Endothelial cell of umbilical vein (primary cell): ENCODE data around the gene RALGPS1. TPM values are rescaled to one million over a fixed set of nuclear protein-coding genes. Genes with fewer than 3 reads are reported as not detected.

ENCODE experiments used
- BruUV-seq: library from RNA; stranded (reverse); fragments of 400-500 nt; replicated peaks from 2 replicates; lab custom pipeline; 2021; lab: Mats Ljungman, UMichigan
- CTCF ChIA-PET: fragments of 300-600, 350-600 bp; sonication (Branson Sonifier 250); formaldehyde crosslinking; loops from one replicate; lab custom pipeline; 2021; ENCODE audit warnings: antibody characterized with exemption, inconsistent platforms; lab: Charles Lee
- POLR2A ChIA-PET: fragments of 300-600, 350-600 bp; sonication (Branson Sonifier 250); formaldehyde crosslinking; loops from one replicate; lab custom pipeline; 2021; ENCODE audit warnings: antibody characterized with exemption, inconsistent platforms; lab: Charles Lee
- DNase-seq: peaks from one replicate; pipeline ENCODE4 v3.0.0-alpha.2; 2011; ENCODE audit warnings: low read depth, low spot score
- FAIRE-seq: peaks from 2 replicates; lab custom pipeline; 2011; peaks lifted over from hg19 to GRCh38; lab: Jason Lieb, UNC
- H2AFZ ChIP-seq: 2 replicates; pipeline ENCODE4 v1.6.0; 2012; ENCODE audit warnings: low read depth, low read length, control low read depth, inconsistent platforms
- H3K27ac ChIP-seq: 2 replicates; pipeline ENCODE4 v1.5.1; 2011; ENCODE audit warnings: low read depth, mild to moderate bottlenecking, control low read depth, low read length, moderate library complexity; ENCODE audit not compliant: insufficient read depth
- H3K27me3 ChIP-seq, 2 experiments: 2 replicates each; pipeline versions ENCODE4 v1.6.0 to v1.6.1; 2011; ENCODE audit warnings: low read length in 2 of 2, mixed read lengths in 1 of 2; ENCODE audit not compliant: control insufficient read depth in 2 of 2, insufficient read depth in 2 of 2
- H3K36me3 ChIP-seq, 2 experiments: 2 replicates in 1 of 2; 3 replicates in 1 of 2; pipeline ENCODE4 v1.5.1; 2011; ENCODE audit warnings: low read length in 2 of 2, mild to moderate bottlenecking in 1 of 2, moderate library complexity in 1 of 2; ENCODE audit not compliant: control insufficient read depth in 2 of 2, insufficient read depth in 2 of 2; ENCODE audit errors: extremely low read depth in 1 of 2
- H3K4me1 ChIP-seq: 3 replicates; pipeline ENCODE4 v1.5.1; 2011; ENCODE audit warnings: mild to moderate bottlenecking, low read length; ENCODE audit not compliant: control insufficient read depth, insufficient read depth; ENCODE audit errors: extremely low read depth
- H3K4me2 ChIP-seq: 2 replicates; pipeline ENCODE4 v1.6.1; 2011; ENCODE audit warnings: low read length, control low read depth, mixed read lengths; ENCODE audit not compliant: insufficient read depth
- H3K4me3 ChIP-seq, 3 experiments: fragments of 200-600 bp in 1 of 3; sonication (generic), shearing (Covaris generic) in 1 of 3; replicated peaks in 1 of 3; 2 replicates each; pipeline ENCODE4 v1.5.1; 2011 to 2016; ENCODE audit warnings: control low read depth in 3 of 3, low read length in 3 of 3, mild to moderate bottlenecking in 2 of 3, inconsistent platforms in 1 of 3, low read depth in 1 of 3, moderate library complexity in 1 of 3; ENCODE audit not compliant: insufficient read depth in 1 of 3
- H3K79me2 ChIP-seq: 2 replicates; pipeline ENCODE4 v1.6.0; 2012; ENCODE audit warnings: low read length, inconsistent platforms; ENCODE audit not compliant: control insufficient read depth, insufficient read depth
- H3K9ac ChIP-seq: replicated peaks from 2 replicates; pipeline ENCODE3; 2011; ENCODE audit warnings: low read length, control low read depth; ENCODE audit not compliant: insufficient read depth; ENCODE audit errors: extremely low read depth
- H3K9me1 ChIP-seq: replicated peaks from 3 replicates; pipeline ENCODE4 v1.6.0; 2011; ENCODE audit warnings: mild to moderate bottlenecking, low read length; ENCODE audit not compliant: control insufficient read depth, insufficient read depth; ENCODE audit errors: extremely low read depth
- H3K9me3 ChIP-seq: replicated peaks from 2 replicates; pipeline ENCODE4 v1.5.1; 2012; ENCODE audit warnings: low read length, inconsistent platforms; ENCODE audit not compliant: control insufficient read depth, insufficient read depth
- H4K20me1 ChIP-seq: replicated peaks from 2 replicates; pipeline ENCODE3; 2011; ENCODE audit warnings: mild to moderate bottlenecking, low read length; ENCODE audit not compliant: control insufficient read depth, insufficient read depth; ENCODE audit errors: extremely low read depth
- EZH2 ChIP-seq: IDR thresholded peaks from 2 replicates; pipeline ENCODE4 v1.6.1; 2012; ENCODE audit warnings: borderline replicate concordance, low read depth, mild to moderate bottlenecking, moderate library complexity, low read length, inconsistent platforms; ENCODE audit not compliant: severe bottlenecking
- FOS ChIP-seq: IDR thresholded peaks from 2 replicates; pipeline ENCODE4 v1.6.1; 2011; ENCODE audit warnings: mild to moderate bottlenecking, low read length, moderate library complexity, borderline replicate concordance; ENCODE audit not compliant: insufficient read depth
- GATA2 ChIP-seq: IDR thresholded peaks from 2 replicates; pipeline ENCODE4 v1.7.0; 2011; ENCODE audit warnings: low read depth, mild to moderate bottlenecking, moderate library complexity, mixed read lengths, low read length; ENCODE audit not compliant: insufficient read length, insufficient read depth
- JUN ChIP-seq: IDR thresholded peaks from 2 replicates; pipeline ENCODE4 v1.6.1; 2011; ENCODE audit warnings: borderline replicate concordance, low read depth; ENCODE audit not compliant: insufficient read length, insufficient read depth
- MYC ChIP-seq: IDR thresholded peaks from one replicate; pipeline ENCODE4 v1.6.1; 2011; ENCODE audit warnings: mild to moderate bottlenecking, low read depth, low read length
- POLR2A ChIP-seq: IDR thresholded peaks from 2 replicates; pipeline ENCODE4 v1.6.1; 2012; ENCODE audit warnings: low read depth, mild to moderate bottlenecking, control low read depth, low read length
- POLR2AphosphoS5 ChIP-seq: IDR thresholded peaks from 2 replicates; pipeline ENCODE4 v1.6.1; 2012; ENCODE audit warnings: low read depth, mild to moderate bottlenecking, control low read depth, low read length, moderate library complexity; ENCODE audit not compliant: insufficient read depth
- dilution Hi-C: fragments of 300-500 bp; cut with MboI; formaldehyde crosslinking; loops from one replicate; pipeline ENCODE4 v1.15.0; 2019; ENCODE audit warnings: low sequenced_read_pairs; ENCODE audit not compliant: extremely low pct_ligation_motif_present
- intact Hi-C: fragments of 100-400 bp; cut with micrococcal nuclease; formaldehyde crosslinking; loops from one replicate; pipeline ENCODE4 v1.10.0; 2022
- polyA plus RNA-seq, 4 experiments: library from polyadenylated mRNA; depleted of rRNA in 3 of 4; stranded (reverse) in 3 of 4; unstranded in 1 of 4; fragments of >200 nt; gene quantifications; 2 replicates each; pipeline versions ENCODE4 v1.2.1 to v1.2.3, GENCODE V29; 2011 to 2012; ENCODE audit warnings: missing spikeins in 1 of 4
- total RNA-seq: library from RNA; stranded (reverse); gene quantifications from 2 replicates; pipeline ENCODE4 v1.2.3, GENCODE V29; 2021
- TF ChIP-seq, protein P1 (sequence below): IDR thresholded peaks from 2 replicates; pipeline ENCODE4 v1.6.1; 2011; ENCODE audit not compliant: insufficient read depth, insufficient read length
- TF ChIP-seq, protein P2 (sequence below), 2 donors: IDR thresholded peaks; 1 replicate in 1 of 2; 2 replicates in 1 of 2; pipeline ENCODE4 v1.5.1; 2011; ENCODE audit warnings: low read length in 2 of 2, mild to moderate bottlenecking in 2 of 2, moderate library complexity in 2 of 2, control low read depth in 1 of 2, inconsistent platforms in 1 of 2, low read depth in 1 of 2; ENCODE audit not compliant: insufficient read depth in 1 of 2; ENCODE audit errors: extremely low read depth in 1 of 2

RALGPS1 gene
- total and polyA plus RNA-seq, 2 donors (not counting 3 experiments of a cell fraction or from before 2014, with no cell fraction given), result 3.8 to 5.5 TPM

DNA sequence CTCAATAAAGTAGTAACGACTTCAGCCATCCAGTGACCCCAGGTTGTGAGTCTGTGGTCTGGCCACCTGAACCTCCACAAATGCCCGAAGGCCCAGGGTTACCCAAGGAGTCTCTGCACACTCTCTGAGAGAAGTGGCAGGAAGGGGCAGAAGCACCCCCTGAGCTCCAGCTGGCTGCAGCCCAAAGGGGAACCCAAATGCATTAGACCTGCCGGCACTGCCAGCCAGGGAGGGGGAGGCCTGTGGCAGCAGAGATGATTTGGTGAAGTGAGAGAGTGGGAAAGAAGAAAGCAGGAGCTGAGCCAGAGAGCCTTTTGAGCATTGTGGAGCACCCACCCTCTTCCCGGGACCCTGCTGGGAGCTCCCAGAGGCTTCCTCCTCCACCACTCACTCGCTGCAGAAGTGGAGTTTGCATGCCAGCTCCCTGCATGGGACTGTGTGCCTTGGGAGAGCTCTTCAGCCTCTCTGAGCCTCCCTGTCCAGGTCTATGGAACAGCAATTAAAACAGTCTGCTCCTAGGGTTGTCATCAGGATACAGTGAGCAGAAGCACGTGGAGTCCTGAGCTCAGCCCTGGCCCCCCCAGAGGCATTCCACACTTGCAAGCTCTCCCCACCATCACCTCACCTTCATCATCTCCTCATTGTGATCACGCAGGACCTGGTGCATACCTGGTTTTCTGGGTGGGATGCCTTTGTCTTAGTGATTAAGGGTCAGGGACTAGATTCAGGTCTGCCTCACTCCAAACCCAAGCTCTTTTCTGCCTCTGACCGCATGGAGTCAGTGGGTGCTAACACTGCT lies 221.7 kb downstream of the RALGPS1 start:
- dilution Hi-C loops, result no loop called here
- Histone ChIP-seq H3K4me1 (no peaks in the 10 kb centered on the region), H3K36me3 (no peaks in the 10 kb centered on the region), H3K9me1 (no peaks in the 10 kb centered on the region), H3K79me2 (no peaks in the 10 kb centered on the region), H3K27ac (no peak overlapping the region), H3K9ac (no peak overlapping the region), H3K4me2 (no peak overlapping the region), H3K4me3 (no peak overlapping the region), H3K27me3 (peaks cover 0 to 4% of the 10 kb centered on the region in 2 experiments), H2AFZ (no peak overlapping the region), H3K9me3 (no peaks in the 10 kb centered on the region), H4K20me1 (no peaks in the 10 kb centered on the region)
- DNase-seq (no peak), FAIRE-seq (no peak)
- ChIA-PET POLR2A (no interaction called here), CTCF (interaction anchor here (1.4 to 1.5 kb wide), 2 partner anchors 18 to 24 kb away, joined by 3 to 6 read pairs; no protein-coding TSS in a partner anchor)
- TF ChIP-seq, protein P1, sequence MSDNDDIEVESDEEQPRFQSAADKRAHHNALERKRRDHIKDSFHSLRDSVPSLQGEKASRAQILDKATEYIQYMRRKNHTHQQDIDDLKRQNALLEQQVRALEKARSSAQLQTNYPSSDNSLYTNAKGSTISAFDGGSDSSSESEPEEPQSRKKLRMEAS, result no peak
- TF ChIP-seq EZH2 (no peak), JUN (no peak), FOS (no peak), GATA2 (no peak), POLR2AphosphoS5 (no peak), MYC (no peak), POLR2A (no peak)
- TF ChIP-seq, protein P2, sequence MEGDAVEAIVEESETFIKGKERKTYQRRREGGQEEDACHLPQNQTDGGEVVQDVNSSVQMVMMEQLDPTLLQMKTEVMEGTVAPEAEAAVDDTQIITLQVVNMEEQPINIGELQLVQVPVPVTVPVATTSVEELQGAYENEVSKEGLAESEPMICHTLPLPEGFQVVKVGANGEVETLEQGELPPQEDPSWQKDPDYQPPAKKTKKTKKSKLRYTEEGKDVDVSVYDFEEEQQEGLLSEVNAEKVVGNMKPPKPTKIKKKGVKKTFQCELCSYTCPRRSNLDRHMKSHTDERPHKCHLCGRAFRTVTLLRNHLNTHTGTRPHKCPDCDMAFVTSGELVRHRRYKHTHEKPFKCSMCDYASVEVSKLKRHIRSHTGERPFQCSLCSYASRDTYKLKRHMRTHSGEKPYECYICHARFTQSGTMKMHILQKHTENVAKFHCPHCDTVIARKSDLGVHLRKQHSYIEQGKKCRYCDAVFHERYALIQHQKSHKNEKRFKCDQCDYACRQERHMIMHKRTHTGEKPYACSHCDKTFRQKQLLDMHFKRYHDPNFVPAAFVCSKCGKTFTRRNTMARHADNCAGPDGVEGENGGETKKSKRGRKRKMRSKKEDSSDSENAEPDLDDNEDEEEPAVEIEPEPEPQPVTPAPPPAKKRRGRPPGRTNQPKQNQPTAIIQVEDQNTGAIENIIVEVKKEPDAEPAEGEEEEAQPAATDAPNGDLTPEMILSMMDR (IDR thresholded peaks at IDR 0.05; ENCODE audit: extremely low read depth in 1 of 2, insufficient read depth in 1 of 2, low read depth in 1 of 2, low read length in 2 of 2), result no peak
- intact Hi-C loops, result no loop called here
- BruUV-seq, result no TSS peak
